IMR-90 (cell line): ENCODE results near the gene ETF1. TPM values are rescaled to one million over a fixed set of nuclear protein-coding genes. Genes with fewer than 3 reads are reported as not detected.
A peak's percentile ranks its signal among the peaks of the same experiment; 100 is the strongest.

Experiments
- ATAC-seq: fragments of 200-7000 bp; cut with Tn5 transposase; 2 replicates; pipeline ENCODE4 v1.9.1; 2020; ENCODE audit warnings: low read depth, mild to moderate bottlenecking, moderate library complexity
- BruUV-seq: library from RNA; stranded (reverse); fragments of 400-500 nt; replicated peaks from 2 replicates; lab custom pipeline; 2021; lab: Mats Ljungman, UMichigan
- CTCF ChIA-PET: fragments of 300-600 bp; formaldehyde crosslinking; extraction: SDS; loops from one replicate; lab custom pipeline; 2021; ENCODE audit warnings: antibody characterized with exemption; lab: Yijun Ruan, JAX
- POLR2A ChIA-PET: fragments of 300-600 bp; sonication (Branson Sonifier 250); formaldehyde crosslinking; loops from one replicate; lab custom pipeline; 2022; ENCODE audit warnings: antibody characterized with exemption; ENCODE audit not compliant: unreplicated experiment; lab: Charles Lee
- DNase-seq: peaks from one replicate; pipeline ENCODE4 v3.0.0; 2013
- H2AFZ ChIP-seq: replicated peaks from 2 replicates; pipeline ENCODE3; 2013; ENCODE audit warnings: low read length, mild to moderate bottlenecking; ENCODE audit not compliant: poor library complexity
- H2AK5ac ChIP-seq: 2 replicates; pipeline ENCODE4 v1.6.1; 2013; ENCODE audit warnings: low read depth, low read length, inconsistent platforms
- H2AK9ac ChIP-seq: replicated peaks from 2 replicates; pipeline ENCODE3; 2013; ENCODE audit warnings: mild to moderate bottlenecking, low read depth, low read length, moderate library complexity; ENCODE audit not compliant: poor library complexity
- H2BK120ac ChIP-seq: 2 replicates; pipeline ENCODE4 v1.6.1; 2013; ENCODE audit warnings: low read depth, low read length, inconsistent platforms
- H2BK15ac ChIP-seq: 3 replicates; pipeline ENCODE4 v1.6.1; 2013; ENCODE audit warnings: low read depth, low read length, inconsistent platforms
- H2BK20ac ChIP-seq: 2 replicates; pipeline ENCODE4 v1.6.1; 2013; ENCODE audit warnings: low read depth, mild to moderate bottlenecking, inconsistent platforms, low read length, moderate library complexity
- H2BK5ac ChIP-seq: 2 replicates; pipeline ENCODE4 v1.6.1; 2013; ENCODE audit warnings: mild to moderate bottlenecking, low read depth, low read length, inconsistent platforms; ENCODE audit not compliant: poor library complexity, severe bottlenecking
- H3K14ac ChIP-seq: replicated peaks from 2 replicates; pipeline ENCODE4 v1.6.1; 2013; ENCODE audit warnings: low read depth, low read length, inconsistent platforms
- H3K18ac ChIP-seq: 2 replicates; pipeline ENCODE4 v1.6.1; 2013; ENCODE audit warnings: low read depth, low read length, control low read depth
- H3K23ac ChIP-seq: 2 replicates; pipeline ENCODE4 v1.6.1; 2013; ENCODE audit warnings: low read depth, low read length, inconsistent platforms
- H3K27ac ChIP-seq: 2 replicates; pipeline ENCODE4 v1.5.1; 2013; ENCODE audit warnings: mild to moderate bottlenecking, control low read depth, low read length; ENCODE audit not compliant: insufficient read depth
- H3K27me3 ChIP-seq: 2 replicates; pipeline ENCODE4 v1.6.1; 2013; ENCODE audit warnings: low read length; ENCODE audit not compliant: control insufficient read depth, insufficient read depth
- H3K36me3 ChIP-seq: 2 replicates; pipeline ENCODE4 v1.6.1; 2013; ENCODE audit warnings: low read length, mixed read lengths; ENCODE audit not compliant: control insufficient read depth, insufficient read depth
- H3K4ac ChIP-seq: 2 replicates; pipeline ENCODE4 v1.6.1; 2013; ENCODE audit warnings: low read depth, low read length, inconsistent platforms
- H3K4me1 ChIP-seq: 2 replicates; pipeline ENCODE4 v1.6.1; 2013; ENCODE audit warnings: low read length, mixed read lengths; ENCODE audit not compliant: control insufficient read depth, insufficient read depth
- H3K4me2 ChIP-seq: 2 replicates; pipeline ENCODE4 v1.6.1; 2013; ENCODE audit warnings: low read depth, mild to moderate bottlenecking, control low read depth, low read length, moderate library complexity
- H3K4me3 ChIP-seq: 2 replicates; pipeline ENCODE4 v1.5.1; 2013; ENCODE audit warnings: low read depth, mild to moderate bottlenecking, control low read depth, low read length, moderate library complexity; ENCODE audit not compliant: insufficient read depth
- H3K56ac ChIP-seq: 2 replicates; pipeline ENCODE4 v1.6.1; 2013; ENCODE audit warnings: low read length, inconsistent platforms; ENCODE audit not compliant: insufficient read depth; ENCODE audit errors: extremely low read depth
- H3K79me1 ChIP-seq, 2 experiments: 2 replicates each; pipeline ENCODE4 v1.6.1; 2013; ENCODE audit warnings: low read length in 2 of 2, inconsistent platforms in 1 of 2, low read depth in 1 of 2
- H3K9ac ChIP-seq: 2 replicates; pipeline ENCODE4 v1.6.1; 2013; ENCODE audit warnings: low read depth, low read length, control low read depth
- H3K9me1 ChIP-seq: 2 replicates; pipeline ENCODE4 v1.6.1; 2013; ENCODE audit warnings: low read length, inconsistent platforms; ENCODE audit not compliant: insufficient read depth
- H3K9me3 ChIP-seq: 2 replicates; pipeline ENCODE4 v1.6.1; 2013; ENCODE audit warnings: low read length; ENCODE audit not compliant: control insufficient read depth, insufficient read depth
- H4K20me1 ChIP-seq: 2 replicates; pipeline ENCODE4 v1.6.1; 2013; ENCODE audit warnings: low read length, inconsistent platforms; ENCODE audit not compliant: insufficient read depth
- H4K5ac ChIP-seq: 2 replicates; pipeline ENCODE4 v1.6.1; 2013; ENCODE audit warnings: mild to moderate bottlenecking, low read depth, low read length, control low read depth
- H4K8ac ChIP-seq, 2 experiments: 2 replicates each; pipeline ENCODE4 v1.6.1; 2013; ENCODE audit warnings: low read depth in 2 of 2, low read length in 2 of 2, control low read depth in 1 of 2, inconsistent platforms in 1 of 2
- H4K91ac ChIP-seq: 2 replicates; pipeline ENCODE4 v1.6.1; 2013; ENCODE audit warnings: low read depth, low read length, inconsistent platforms; ENCODE audit not compliant: insufficient read depth
- CEBPB ChIP-seq: IDR thresholded peaks from 2 replicates; pipeline ENCODE4 v1.6.1; 2012; ENCODE audit warnings: low read depth, low read length, improper control_type of control experiment
- CHD1 ChIP-seq: IDR thresholded peaks from 2 replicates; pipeline ENCODE4 v1.6.1; 2012; ENCODE audit warnings: low read depth, low read length, improper control_type of control experiment
- CTCF ChIP-seq: conservative IDR thresholded peaks from 2 replicates; pipeline ENCODE4 v1.5.1; 2012; ENCODE audit warnings: mild to moderate bottlenecking, low read depth, low read length, improper control_type of control experiment
- ELK1 ChIP-seq: fragments of 150-350 bp; IDR thresholded peaks from 2 replicates; pipeline ENCODE4 v1.6.1; 2016; ENCODE audit warnings: low read depth, mild to moderate bottlenecking, low read length, moderate library complexity, borderline replicate concordance
- FOS ChIP-seq: fragments of 150-350 bp; IDR thresholded peaks from 2 replicates; pipeline ENCODE4 v1.6.1; 2016; ENCODE audit warnings: low read depth, low read length
- MAZ ChIP-seq: IDR thresholded peaks from 2 replicates; pipeline ENCODE4 v1.6.1; 2012; ENCODE audit warnings: low read depth, mild to moderate bottlenecking, low read length, improper control_type of control experiment, moderate library complexity, borderline replicate concordance
- MXI1 ChIP-seq: IDR thresholded peaks from 2 replicates; pipeline ENCODE4 v1.6.1; 2012; ENCODE audit warnings: low read depth, mild to moderate bottlenecking, low read length, moderate library complexity, borderline replicate concordance
- POLR2A ChIP-seq: IDR thresholded peaks from 2 replicates; pipeline ENCODE4 v1.6.1; 2012; ENCODE audit warnings: mild to moderate bottlenecking, low read depth, low read length
- RAD21 ChIP-seq: IDR thresholded peaks from 2 replicates; pipeline ENCODE4 v1.6.1; 2012; ENCODE audit warnings: low read length, improper control_type of control experiment
- RCOR1 ChIP-seq: IDR thresholded peaks from 2 replicates; pipeline ENCODE4 v1.6.1; 2012; ENCODE audit warnings: mild to moderate bottlenecking, low read length, improper control_type of control experiment; ENCODE audit not compliant: insufficient replicate concordance
- RFX5 ChIP-seq: IDR thresholded peaks from 2 replicates; pipeline ENCODE4 v1.8.0; 2012; ENCODE audit warnings: low read depth, mild to moderate bottlenecking, low read length, moderate library complexity
- USF2 ChIP-seq: fragments of 150-350 bp; IDR thresholded peaks from 2 replicates; pipeline ENCODE4 v1.6.1; 2017; ENCODE audit warnings: mild to moderate bottlenecking, antibody characterized with exemption, low read length, low read depth
- WGBS, 2 experiments: methylation state at CpG; one replicate each; pipeline versions ENCODE4 v1.1.5 to v1.1.7; 2013; ENCODE audit warnings: missing lambda C conversion rate in 2 of 2; ENCODE audit not compliant: insufficient read length in 1 of 2; ENCODE audit errors: extremely low coverage in 2 of 2; 5-methylcytosine and 5-hydroxymethylcytosine counted together
- dilution Hi-C: fragments of 300-500 bp; cut with HindIII; formaldehyde crosslinking; loops from one replicate; pipeline ENCODE4 v1.14.3; 2018; ENCODE audit warnings: low sequenced_read_pairs; ENCODE audit not compliant: unreplicated experiment
- in situ Hi-C: fragments of 300-500 bp; cut with MboI; formaldehyde crosslinking; loops from 3 replicates; pipeline ENCODE4 v1.14.3; 2019; ENCODE audit warnings: low sequenced_read_pairs, inconsistent platforms, mixed read lengths
- intact Hi-C: fragments of 100-400 bp; cut with micrococcal nuclease; formaldehyde crosslinking; loops from 2 replicates; pipeline ENCODE4 v1.10.0; 2022
- polyA plus RNA-seq, 3 experiments: library from polyadenylated mRNA; depleted of rRNA; stranded (reverse); fragments of >200 nt; gene quantifications; 2 replicates each; pipeline ENCODE4 v1.2.3, GENCODE V29; 2012; ENCODE audit warnings: low replicate concordance in 1 of 3
- total RNA-seq: library from RNA; depleted of rRNA; stranded (reverse); fragments of >200 nt; gene quantifications from 2 replicates; pipeline ENCODE4 v1.2.3, GENCODE V29; 2012

ETF1 gene
- total and polyA plus RNA-seq, 2 of the 4 experiments (the other 2 are of a cell fraction): 53.2 to 126 TPM

DNA sequence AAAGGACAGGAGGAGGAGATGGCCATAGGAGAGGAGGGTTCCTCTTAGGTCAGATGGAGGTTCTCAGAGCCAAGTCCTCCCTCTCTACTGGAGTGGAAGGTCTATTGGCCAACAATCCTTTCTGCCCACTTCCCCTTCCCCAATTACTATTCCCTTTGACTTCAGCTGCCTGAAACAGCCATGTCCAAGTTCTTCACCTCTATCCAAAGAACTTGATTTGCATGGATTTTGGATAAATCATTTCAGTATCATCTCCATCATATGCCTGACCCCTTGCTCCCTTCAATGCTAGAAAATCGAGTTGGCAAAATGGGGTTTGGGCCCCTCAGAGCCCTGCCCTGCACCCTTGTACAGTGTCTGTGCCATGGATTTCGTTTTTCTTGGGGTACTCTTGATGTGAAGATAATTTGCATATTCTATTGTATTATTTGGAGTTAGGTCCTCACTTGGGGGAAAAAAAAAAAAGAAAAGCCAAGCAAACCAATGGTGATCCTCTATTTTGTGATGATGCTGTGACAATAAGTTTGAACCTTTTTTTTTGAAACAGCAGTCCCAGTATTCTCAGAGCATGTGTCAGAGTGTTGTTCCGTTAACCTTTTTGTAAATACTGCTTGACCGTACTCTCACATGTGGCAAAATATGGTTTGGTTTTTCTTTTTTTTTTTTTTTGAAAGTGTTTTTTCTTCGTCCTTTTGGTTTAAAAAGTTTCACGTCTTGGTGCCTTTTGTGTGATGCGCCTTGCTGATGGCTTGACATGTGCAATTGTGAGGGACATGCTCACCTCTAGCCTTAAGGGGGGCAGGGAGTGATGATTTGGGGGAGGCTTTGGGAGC is 74.7 kb downstream of the ETF1 start (continued):
- no peak for TF ChIP-seq RFX5

DNA sequence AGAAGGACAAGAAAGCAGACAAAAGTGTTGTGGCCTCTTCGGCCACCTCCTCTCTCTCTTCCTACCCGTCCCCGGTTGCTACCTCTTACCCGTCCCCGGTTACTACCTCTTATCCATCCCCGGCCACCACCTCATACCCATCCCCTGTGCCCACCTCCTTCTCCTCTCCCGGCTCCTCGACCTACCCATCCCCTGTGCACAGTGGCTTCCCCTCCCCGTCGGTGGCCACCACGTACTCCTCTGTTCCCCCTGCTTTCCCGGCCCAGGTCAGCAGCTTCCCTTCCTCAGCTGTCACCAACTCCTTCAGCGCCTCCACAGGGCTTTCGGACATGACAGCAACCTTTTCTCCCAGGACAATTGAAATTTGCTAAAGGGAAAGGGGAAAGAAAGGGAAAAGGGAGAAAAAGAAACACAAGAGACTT is 75.3 kb downstream of the ETF1 start:
- Histone ChIP-seq H3K9me3 (no peaks in the 10 kb centered on the region), H3K4me3 (peak overlapping the region; percentile 66; the same call in 1 of the 2 replicates), H4K5ac (no peak overlapping the region), H3K9ac (no peak overlapping the region), H3K27me3 (no peaks in the 10 kb centered on the region), H4K91ac (no peak overlapping the region), H2AFZ (no peak overlapping the region), H3K27ac (no peak overlapping the region), H2BK120ac (no peak overlapping the region), H3K4ac (no peak overlapping the region), H2BK20ac (no peak overlapping the region), H2BK15ac (no peak overlapping the region), H2BK5ac (no peak overlapping the region), H3K79me1 (peaks cover 13 to 38% of the 10 kb centered on the region in 2 experiments), H3K18ac (no peak overlapping the region), H4K8ac (no peak overlapping the region), H3K56ac (no peak overlapping the region), H3K4me2 (peak overlapping the region; percentile 75), H3K9me1 (peaks cover 23% of the 10 kb centered on the region), H2AK5ac (no peak overlapping the region), H3K14ac (no peak overlapping the region), H3K23ac (peak overlapping the region; percentile 22; the same call in 1 of the 2 replicates), H3K36me3 (peaks cover 18% of the 10 kb centered on the region), H2AK9ac (peak overlapping the region; percentile 56), H3K4me1 (peaks cover 12% of the 10 kb centered on the region; the same call in 1 of the 2 replicates), H4K20me1 (peaks cover 56% of the 10 kb centered on the region)
- ChIA-PET CTCF (interaction anchor here (0.7 kb wide), 1 partner anchor 18 kb away, joined by 3 read pairs; no protein-coding TSS in a partner anchor), POLR2A (no interaction called here)
- intact Hi-C loops (no loop called here), in situ Hi-C loops (no loop called here), dilution Hi-C loops (no loop called here)
- DNase-seq: no peak
- no peak for ATAC-seq
- TSS peak; percentile 44 for BruUV-seq
- WGBS, 2 experiments: 83% methylated on average over 10 of the region's 14 CpGs; no CpG with 5 or more reads in 1 of the 2 experiments
- no peak for TF ChIP-seq ELK1
- TF ChIP-seq MXI1: no peak
- no peak for TF ChIP-seq MAZ
- TF ChIP-seq CTCF: no peak
- TF ChIP-seq CHD1: no peak
- no peak for TF ChIP-seq USF2
- no peak for TF ChIP-seq RCOR1
- TF ChIP-seq POLR2A: no peak
- no peak for TF ChIP-seq RAD21
- TF ChIP-seq CEBPB: no peak
- TF ChIP-seq FOS: no peak
